HG02678 (cell line): ENCODE measurements around the gene SPRY1.

Experiments used
- ATAC-seq: cut with Tn5 transposase; IDR thresholded peaks from one replicate; pipeline ENCODE4 v1.9.1; 2021; ENCODE audit warnings: mild to moderate bottlenecking, moderate library complexity; ENCODE audit not compliant: unreplicated experiment

The SPRY1 gene, protein sequence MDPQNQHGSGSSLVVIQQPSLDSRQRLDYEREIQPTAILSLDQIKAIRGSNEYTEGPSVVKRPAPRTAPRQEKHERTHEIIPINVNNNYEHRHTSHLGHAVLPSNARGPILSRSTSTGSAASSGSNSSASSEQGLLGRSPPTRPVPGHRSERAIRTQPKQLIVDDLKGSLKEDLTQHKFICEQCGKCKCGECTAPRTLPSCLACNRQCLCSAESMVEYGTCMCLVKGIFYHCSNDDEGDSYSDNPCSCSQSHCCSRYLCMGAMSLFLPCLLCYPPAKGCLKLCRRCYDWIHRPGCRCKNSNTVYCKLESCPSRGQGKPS

DNA sequence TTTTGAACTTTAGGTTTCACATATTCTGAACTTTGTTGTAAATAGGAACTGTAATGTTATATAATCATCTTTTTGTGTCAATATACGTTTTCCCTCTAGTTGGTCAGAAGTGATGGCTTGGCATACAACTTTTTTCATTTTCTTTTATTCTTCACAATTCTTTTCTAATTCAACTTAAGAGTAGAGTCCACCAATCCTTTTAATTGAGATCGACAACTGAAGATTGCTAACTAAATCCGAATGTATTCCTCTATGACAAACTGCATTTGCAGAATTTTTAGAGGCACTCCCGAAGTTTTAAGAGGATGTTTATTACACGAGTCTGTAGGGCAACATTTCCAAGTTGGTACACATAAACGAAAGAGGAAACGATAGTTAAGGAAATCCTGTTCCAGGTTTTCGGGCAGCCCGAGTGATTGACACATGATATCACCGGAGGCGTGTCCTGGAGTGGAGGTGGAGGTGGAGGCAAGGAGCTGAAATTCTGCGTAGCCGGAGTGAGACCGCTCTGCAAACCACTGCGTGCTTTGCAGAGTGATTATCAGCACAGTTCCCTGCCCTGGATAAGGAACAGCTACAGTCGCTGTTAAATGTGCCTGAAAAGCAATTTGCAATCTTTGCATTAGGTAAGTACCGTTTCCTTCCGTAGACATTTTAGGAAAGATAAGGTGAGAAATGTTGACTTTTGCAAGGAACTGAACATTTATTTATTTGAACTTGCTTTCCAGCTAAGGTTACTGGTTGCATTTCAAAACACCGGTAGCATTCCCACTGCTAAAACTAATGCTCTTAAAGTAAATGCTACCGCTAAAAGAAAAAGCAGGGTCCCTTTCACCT, at the start of gene SPRY1:
Gene SPRY1 (plus strand): TSS at position 489 of the 837 bp plus-strand sequence. CDS start 4,797 bp downstream, outside the sequence.
- peak; percentile 50 for ATAC-seq

DNA sequence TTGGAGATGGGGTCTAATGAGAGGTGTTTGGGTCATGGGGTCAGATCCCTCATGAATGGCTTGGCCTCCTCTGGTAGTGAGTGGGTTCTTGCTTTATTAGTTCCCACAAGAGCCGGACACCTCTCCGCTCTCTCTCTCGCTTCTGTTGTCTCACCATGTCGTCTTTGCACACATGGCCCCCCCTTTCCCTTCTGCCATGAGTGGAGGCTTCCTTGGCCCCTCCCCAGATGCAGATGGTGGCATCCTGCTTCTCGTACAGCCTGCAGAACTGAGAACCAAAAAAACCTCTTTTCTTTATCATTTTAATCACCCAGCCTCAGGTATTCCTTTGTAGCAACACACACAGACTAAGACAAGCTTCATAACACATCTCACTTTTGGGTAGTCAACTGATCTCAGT, 49.6 kb upstream of the SPRY1 start:
- no peak for ATAC-seq

DNA sequence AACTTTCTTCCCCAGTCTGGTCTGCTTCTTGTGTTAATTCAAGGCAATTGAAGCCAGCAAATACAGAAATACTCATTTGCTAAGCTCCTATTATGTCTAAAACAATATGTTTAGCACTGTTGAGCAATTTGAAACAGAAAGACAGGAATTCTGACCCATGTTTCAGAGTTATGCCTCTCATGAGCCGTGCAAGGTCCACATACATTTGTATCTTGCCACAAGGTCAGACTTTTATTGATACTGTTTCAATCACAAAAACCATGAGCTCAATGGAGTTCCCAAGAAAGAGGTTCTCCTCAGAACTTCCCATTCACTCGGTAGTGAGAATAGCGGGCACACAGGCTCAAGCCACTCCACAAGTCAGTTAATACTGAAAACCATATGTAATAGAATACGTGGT, 47.6 kb upstream of the SPRY1 start:
- ATAC-seq: no peak

DNA sequence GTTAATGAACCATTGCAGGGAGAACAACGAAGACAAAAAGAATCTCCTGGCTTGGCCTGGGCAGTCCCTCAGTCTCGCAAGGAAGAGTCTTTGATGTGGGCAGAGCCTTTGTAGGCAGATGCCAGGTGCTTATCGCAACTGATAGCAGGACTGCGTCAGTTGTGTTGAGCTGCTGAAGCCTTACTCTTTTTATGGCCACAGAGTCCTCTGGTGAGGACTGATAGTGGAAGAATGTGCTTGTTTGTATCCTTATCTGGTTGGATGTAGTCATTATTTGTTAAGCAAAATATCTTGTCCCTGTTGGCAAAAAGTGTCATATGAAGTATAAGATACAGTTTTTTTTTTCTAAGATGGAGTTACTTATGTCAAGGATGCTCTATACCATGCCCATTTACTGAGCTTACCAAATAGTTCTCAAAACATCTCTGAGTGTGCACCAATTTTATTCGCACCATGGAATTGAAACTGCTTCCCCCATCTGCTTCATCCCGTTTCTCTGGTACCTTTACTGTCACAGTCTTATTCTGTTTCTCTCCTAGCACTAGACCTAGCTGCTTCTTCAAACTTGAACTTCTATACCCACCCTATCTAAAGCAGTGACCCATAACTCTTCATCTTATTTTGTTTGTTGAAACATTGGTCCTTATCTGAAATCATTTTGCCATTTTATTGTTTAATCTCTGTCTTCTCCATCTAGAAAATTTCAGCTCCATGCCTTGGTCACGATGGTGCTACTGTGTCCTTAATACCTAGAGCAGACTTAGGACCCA, 47.0 kb upstream of the SPRY1 start:
- ATAC-seq: no peak

DNA sequence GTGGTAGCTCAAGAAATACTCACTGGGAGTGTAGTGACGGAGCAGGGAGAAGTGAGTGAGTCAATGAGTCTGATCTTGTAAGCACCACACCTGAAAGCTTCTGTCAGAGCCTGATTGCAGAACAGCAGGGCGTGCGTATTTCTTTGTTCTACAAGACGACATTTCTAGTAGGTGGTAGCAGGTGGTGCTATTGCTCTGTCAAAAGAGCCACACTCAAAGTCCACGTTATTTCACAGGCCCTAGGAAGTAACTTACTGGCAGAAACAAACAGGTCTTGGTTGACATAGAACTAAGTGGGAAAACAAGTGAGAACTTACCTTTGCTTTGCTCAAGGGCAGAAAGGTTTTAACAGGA, 46.4 kb upstream of the SPRY1 start:
- no peak for ATAC-seq

DNA sequence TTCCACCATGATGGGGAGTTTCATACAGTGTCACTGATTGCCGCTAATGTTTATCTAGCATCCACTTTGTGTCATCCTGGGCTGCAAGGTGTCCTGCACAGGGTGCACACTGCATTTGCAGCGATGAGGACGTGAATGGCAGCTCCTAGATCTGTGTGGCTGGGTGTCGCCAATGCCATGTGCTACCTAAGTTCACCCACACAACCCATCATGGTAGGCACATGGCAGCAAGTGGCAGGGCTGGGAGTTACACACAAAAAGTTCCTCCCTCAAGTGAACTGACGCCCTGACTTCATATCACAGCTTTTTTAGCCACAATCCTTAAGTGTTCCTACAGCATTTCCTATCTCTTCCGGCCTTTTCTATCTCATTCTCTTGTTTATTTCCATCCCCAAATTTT, 45.9 kb upstream of the SPRY1 start:
- no peak for ATAC-seq

DNA sequence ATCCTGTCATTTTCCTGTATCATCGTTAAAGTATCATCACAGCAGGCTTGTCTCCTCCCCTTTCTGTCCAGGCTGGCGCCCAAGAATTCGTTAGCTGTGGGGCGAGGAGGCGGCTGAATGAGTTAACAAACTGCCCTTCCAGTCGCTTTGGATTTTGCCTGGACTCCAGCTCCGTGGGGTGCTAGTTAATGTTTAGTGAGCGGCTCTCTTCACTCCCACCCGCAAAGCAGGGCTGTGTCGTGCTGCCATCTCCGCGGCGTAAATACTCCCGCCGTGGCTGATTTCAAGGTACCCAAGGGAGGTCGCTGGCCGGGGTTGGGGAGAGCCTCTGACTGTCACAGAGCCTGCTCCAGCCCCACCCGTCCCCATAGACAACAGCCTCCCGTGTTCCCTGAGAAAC, 44.9 kb upstream of the SPRY1 start:
- ATAC-seq: no peak

DNA sequence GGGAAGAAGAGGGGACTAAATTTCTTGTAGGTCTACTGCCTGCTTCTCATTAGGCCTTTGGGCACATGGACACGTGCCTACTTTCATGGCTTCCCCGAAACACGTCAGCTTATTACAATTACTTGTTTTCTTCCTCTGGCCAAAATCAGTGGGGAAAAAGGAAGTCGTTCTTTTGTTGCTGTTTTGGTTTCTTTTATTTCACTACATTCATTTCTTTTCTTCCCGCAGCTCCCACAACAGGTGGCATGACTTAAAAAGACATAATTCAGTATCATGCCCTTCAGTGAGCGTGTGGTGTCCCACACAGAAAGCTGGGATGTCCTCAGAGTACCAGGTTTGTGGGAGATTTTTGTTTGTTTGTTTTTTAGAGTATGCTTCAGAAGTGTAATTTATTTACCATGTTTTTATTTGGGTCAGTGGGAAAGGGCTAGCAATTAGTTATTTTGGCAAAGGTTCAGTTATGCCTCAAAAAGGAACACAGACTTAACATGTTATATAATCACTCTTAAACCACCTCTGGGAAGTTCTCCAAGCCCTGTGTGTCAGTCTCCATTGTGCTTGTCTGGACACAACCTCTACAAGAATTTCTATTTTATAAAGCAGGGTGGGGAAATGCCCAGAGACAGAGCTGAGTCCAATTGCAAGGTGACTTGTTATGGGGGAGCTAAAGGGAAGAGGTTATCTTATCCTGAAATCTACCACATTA, 44.2 kb upstream of the SPRY1 start:
- ATAC-seq: no peak

DNA sequence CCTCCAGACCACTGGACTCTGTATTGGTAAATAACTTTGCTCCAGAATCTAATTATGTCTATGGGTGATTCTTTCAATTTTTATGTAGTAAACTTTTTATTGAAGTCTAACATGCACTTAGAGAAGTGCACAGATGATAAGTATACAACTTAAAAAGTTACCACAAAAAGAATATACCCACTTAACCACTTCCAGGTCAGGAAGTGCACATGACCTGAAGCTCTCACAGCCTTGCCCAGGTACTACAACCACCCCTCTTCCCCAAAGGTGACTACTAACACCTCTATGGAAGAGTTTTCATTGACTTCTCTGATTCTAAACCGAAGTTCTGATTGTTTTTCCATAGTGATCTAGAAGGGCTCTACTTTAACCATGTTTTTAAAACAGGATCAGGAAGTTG, 43.6 kb upstream of the SPRY1 start:
- no peak for ATAC-seq

DNA sequence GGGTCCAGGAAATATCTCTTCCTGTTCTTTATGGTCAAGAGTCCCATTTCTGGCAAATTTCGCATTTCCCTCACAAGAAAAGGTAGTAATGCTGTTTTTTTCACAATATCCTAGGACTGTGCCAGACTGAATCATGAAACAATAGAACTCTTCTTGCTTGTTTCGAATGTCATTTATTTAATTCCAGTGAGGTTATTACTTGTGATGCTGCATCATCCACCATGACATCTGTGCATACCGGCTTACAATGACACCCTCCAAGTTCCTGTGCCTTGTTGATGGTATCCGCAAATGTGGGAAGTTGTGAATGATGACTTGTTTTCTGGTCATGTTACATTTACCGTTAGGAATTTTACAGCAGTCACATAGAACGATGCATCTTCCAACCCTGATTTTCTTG, 42.9 kb upstream of the SPRY1 start:
- no peak for ATAC-seq

DNA sequence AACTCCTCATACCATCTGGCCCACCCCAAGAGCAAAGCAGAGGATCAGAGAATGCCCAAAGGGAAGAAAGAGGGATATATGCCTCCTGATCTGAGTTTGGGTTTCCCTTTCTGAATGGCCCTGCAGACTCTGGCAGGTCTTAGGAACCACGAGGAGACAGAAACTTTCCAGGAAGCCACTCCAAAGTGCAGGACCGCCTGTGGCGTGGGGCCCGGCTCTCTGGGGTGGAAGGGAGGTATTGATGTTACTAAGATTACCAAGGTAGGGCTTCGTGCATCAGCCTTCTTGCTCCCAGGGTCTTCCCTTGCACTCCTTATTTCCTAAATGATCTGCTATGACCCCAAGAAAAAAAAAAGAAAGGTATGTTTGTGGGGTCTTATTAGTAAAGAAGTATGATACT, 41.9 kb upstream of the SPRY1 start:
- ATAC-seq: no peak

DNA sequence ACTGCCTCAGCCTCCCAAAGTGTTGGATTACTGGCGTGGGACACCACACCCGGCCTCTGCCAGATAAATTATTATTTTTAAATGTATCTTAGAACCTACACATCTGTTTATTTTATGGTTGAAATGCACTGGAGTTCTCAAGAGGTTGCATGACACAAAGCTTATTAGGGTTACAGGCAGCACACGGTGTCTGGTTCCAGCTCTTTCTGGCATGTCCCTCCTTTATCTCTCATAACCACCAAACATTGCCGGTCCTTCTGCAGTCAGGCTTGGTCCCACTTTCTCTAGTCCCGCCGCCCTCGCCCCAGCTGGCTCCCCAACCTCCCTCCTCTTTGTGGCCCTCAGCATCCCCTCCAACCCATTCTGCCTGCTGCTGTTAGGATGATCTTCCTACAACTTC, 39.7 kb upstream of the SPRY1 start:
- no peak for ATAC-seq

DNA sequence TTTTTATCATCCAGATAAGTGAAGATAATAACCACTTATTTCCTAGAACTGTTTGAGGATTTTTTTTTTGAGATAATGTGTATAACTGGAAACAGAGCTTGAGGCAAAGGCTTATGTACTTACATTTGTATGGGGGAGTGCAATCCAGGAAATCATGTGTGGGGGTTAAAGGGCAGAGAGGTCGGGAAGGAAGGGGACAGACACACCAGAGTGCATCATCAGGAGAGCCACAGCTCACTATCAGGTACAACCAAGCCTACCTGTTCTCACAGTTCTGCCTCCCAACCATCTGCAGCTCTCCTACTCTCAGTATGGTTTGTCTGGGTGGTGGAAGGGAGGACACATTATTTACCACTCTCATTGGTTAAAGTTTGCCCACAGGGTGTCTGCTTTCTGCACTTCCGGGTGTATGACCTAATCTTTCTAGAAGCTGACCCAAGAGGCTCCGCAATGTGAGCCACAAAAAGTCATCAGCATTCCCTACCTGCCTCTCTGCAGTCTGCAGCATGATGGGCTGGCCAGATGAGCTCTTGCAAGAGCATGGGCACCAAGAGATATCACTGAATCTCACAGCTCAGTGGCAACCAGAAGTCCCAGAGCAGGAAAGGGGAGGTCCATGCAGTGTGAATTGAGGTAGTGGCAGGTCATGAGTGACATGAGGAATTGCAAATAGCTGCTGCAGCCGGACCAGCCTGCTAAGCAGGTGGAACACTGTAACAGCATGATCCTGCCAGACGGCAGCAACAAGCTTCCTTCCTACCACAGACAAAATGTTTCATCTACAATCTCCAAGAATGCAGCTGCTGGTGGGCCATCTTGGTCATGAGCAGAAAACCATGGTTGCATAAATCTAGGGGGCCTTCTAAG, 36.9 kb upstream of the SPRY1 start:
- ATAC-seq: no peak

DNA sequence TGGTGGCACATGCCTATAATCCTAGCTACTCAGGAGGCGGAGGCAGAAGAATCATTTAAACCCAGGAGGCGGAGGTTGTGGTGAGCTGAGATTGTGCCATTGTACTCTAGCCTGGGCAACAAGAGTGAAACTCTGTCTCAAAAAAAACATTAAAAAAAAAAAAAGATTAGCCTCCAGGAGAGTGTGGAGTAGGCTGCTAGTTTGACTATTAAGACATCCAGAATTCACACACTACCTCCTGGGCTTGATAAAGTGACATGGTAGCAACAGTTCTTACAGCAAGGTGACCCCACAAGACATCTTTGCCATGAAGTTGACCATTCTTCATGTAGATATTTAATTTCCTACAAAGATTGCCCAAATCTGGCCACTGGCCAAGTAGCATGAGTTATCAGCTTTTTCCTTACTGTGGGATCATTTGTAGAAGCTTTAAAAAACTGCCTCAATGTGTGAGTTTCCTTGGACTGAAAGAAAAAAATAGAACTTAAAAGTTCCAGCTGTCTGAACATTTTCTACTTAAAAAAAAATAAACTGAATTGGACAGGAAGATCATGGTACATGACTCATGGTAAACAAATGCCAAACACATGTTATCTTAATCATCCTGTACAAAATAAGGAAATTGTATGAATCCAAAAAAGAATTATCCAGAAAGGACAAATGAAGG, 35.3 kb upstream of the SPRY1 start:
- no peak for ATAC-seq

DNA sequence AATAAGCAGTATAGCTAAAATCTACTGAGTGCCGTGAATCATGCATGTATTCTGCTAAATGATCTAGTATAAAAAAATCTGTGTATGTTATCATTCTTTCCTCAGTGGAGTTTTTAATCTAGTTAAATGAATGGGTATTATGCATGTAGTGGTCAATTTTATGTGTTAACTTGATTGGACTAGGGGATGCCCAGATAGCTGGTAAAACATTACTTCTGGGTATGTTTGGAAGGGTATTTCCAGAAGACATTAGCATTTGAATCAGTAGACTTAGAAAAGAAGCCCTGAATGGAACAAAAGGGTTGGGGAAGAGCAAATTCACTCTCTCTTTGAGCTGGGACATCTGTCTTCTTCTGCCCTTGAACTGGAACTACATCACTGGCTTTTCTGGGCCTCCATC, 34.5 kb upstream of the SPRY1 start:
- no peak for ATAC-seq

DNA sequence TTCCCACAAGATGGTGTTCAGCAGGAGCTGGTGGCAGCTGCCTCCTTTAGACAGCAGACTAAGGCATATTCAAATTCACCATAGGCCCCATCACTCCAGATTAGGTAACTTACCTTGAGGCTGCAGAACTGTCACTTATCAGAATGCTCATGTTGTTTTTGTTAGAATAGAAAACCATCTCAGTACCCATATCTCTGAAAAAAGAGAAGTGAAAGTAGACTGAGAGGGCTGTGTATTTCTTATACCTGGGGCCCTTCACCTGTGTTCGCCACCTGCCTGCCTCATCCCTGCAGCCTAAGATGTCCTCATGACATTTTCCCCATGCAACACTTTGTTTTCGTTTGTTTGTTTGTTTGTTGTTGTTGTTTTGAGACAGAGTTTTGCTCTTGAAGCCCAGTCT, 32.9 kb upstream of the SPRY1 start:
- ATAC-seq: peak; percentile 88

DNA sequence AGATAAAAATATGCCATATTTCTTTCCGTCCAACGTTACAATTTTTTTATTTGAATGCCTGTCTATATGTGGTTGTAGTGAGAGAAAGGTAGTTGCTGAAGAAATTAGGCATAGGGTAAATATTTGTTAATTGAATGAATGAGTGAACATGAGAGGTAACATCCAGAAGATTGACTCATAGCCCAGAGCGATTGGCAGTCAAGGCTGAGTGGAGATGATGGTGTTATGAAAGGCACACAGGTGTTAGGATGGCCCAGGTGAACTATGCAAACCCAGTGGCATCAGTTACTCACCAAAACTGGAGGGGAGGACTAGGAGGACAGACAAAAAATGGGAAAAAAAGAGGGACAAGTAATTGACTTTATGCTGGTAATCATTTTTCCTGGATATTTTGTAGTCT, 31.7 kb upstream of the SPRY1 start:
- no peak for ATAC-seq

DNA sequence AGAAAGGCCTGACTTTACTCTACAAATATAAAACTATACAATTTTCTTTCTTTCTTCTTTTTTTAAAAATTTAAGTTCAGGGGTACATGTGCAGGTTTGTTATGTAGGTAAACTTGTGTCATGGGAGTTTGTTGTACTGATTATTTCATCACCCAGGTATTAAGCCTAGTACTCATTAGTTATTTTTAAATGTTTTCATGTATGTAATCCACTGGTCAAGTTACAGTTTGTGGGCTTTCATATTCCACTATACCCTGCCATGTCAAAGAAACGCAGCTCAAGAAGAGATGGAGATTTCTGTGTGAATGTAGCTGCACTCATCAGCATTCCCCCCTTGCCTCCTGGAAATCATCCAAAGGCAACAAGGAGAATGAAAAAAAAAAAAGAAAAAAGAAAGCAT, 31.2 kb upstream of the SPRY1 start:
- ATAC-seq: no peak

DNA sequence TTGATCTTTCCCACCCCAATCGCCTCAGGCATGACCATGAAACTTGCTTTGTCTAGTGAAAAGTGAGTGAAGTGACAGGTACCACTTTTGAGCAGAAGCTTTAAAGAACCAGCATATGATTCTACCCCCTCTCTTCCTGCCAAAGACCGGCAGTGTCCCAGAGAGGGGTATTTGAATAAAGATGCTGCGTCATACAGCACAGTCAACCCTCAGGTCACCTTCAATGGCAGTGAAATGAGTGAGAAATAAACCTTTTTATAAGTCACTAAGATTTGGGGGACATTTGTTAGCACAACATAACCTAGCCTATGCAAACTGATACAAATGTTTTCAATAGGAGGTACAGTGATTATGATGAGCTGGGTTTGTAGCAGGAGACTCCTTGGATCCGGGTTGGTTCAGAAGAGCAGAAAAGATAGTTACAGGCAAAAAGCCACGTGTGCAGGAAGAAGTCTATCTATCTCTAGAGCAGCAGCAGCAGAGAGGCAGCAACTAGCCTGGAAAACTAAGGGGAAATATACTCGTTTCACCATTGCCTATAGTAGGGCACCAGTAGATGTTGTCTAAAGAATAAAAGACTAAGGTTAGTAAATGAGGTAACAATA, 30.3 kb upstream of the SPRY1 start:
- no peak for ATAC-seq
